HG02938 (cell line): ENCODE results near the gene SLC6A3.
"Not testable (repeated sequence)": the region's sequence is repeated elsewhere in the genome, so short reads cannot be mapped to it uniquely, and the experiment has no call there.

Source experiments
- ATAC-seq: cut with Tn5 transposase; IDR thresholded peaks from one replicate; pipeline ENCODE4 v1.9.1; 2021; ENCODE audit warnings: mild to moderate bottlenecking, moderate library complexity; ENCODE audit not compliant: unreplicated experiment

SLC6A3 gene

DNA sequence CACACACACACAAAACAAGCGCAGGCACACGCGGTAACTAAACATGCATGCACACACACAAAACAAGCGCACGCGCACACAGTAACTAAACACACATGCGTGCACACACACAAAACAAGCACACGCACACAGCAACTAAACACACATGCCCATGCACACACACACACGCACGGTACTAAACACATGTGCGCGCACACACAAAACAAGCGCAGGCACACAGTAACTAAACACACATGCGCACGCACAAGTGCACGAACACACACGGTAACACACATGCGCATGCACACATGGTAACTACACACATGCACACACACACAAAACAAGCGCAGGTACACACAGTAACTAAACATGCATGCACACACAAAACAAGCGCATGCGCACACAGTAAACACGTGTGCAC, 19.9 kb upstream of the SLC6A3 start:
- ATAC-seq = no peak

- ATAC-seq = no peak
Observed at GRCh38 chr5:1464511-1464910, 19.3 kb upstream of the SLC6A3 start.

DNA sequence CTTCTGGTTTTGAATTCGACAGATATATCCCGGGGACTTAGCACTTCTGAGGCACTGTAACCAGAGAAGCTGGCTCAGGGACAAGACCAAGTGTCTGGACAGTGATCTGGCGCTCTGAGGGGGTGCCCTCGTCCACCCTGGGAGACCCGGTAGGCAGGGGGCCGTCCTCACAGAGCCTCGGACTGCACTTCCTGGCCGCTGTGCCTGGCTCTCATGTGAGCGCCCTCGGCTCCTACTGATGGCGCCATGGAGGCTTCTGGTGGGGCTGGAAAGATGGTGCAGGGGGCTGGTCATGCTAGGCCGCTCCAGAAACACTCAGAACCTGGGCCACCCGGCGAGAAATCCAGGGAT, 18.8 kb upstream of the SLC6A3 start:
- ATAC-seq = no peak

DNA sequence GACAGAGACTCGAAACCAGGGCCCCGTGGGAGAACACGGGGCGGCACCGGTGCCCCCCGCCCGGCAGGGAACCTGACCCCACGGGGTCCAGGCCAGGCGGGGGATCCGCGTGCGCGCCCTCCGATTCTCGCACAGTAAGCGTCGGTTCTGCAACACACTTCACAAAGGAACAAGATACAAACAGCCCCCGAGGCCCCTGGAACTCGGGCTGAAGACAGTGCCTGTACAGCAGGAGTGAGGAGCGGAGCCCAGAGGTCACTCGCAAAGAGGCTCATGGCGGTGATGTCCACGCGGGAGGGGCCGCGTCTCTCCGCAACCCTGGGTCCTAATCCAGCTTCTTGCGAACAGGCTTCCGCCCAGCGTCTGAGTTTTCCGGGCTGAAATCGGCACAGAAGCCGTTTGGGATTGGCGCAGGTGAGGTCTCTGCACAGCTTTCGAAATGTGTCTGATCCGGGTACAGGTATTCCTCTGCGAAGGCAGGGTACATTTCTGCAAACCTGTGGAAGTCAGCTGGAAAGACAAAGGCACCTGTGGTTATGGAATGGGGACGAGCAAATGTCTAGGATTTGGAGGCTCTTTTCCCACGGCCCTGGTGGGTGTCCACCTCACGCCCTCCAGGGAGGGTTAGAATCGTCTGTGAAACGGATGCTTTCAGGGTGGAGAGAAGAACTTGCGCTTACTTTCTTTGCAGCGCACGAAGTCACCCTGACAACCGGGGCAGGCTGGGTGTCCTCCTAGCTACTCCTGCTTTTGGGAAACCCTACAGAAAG, 18.3 kb upstream of the SLC6A3 start:
- no peak for ATAC-seq

- no peak for ATAC-seq
Observed at GRCh38 chr5:1462358-1462757, 17.1 kb upstream of the SLC6A3 start.

DNA sequence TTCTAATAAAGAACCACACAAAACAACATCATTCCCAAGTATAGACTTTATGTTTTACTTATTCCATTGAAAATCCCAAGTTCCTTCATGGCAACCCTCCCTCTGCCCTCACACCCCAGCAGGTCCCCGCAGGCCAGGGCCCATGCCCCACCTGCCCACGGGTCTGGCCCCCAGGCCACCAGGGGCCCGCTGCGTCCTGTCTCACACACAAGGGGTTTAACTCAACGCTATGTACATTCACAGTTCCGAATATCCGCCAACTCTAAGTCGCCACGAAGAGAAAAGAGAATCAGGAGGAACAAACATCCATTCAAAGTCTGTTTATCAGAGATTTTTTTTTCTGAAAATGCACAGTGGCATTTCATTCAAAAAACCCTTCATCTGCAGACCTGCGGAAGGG, 16.2 kb upstream of the SLC6A3 start:
- ATAC-seq = no peak

GRCh38 chr5:1460054-1460682, 14.9 kb upstream of the SLC6A3 start:
- ATAC-seq = no peak

DNA sequence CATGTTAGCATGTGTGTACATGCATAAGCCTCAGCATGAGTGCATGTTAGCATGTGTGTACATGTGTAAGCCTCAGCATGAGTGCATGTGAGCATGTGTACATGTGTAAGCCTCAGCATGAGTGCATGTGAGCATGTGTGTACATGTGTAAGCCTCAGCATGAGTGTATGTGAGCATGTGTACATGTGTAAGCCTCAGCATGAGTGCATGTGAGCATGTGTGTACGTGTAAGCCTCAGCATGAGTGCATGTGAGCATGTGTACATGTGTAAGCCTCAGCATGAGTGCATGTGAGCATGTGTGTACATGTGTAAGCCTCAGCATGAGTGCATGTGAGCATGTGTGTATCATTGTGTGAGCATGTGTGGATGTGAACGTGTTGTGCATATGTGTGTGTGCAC, 14.2 kb upstream of the SLC6A3 start:
- ATAC-seq = not testable (repeated sequence)

DNA sequence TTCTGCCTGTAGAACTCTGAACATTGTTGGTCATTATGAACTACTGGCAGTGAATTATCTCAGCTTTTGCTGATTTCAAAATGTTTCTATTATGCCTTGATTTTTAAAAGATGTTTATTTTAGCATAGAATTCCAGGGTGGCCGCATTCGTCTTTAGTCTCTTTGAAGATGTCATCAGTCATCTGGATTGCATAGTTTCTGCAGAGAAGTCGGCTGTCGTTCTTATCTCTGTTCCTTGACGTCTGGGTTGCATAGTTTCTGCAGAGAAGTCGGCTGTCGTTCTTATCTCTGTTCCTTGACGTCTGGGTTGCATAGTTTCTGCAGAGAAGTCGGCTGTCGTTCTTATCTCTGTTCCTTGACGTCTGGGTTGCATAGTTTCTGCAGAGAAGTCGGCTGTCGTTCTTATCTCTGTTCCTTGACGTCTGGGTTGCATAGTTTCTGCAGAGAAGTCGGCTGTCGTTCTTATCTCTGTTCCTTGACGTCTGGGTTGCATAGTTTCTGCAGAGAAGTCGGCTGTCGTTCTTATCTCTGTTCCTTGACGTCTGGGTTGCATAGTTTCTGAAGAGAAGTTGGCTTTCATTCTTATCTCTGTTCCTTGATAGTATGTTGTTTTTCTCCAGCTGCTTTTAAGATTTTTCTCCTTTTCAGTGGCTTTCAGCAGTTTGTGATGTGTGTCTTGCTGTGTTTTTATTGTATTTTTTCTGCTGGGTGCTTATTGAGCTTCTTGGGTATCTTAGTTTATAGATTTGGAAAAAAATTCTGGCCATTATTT, 11.1 kb upstream of the SLC6A3 start:
- not testable (repeated sequence) for ATAC-seq

GRCh38 chr5:1453613-1454012, 8.4 kb upstream of the SLC6A3 start:
- ATAC-seq = no peak

GRCh38 chr5:1449081-1449630, 3.9 kb upstream of the SLC6A3 start:
- no peak for ATAC-seq

GRCh38 chr5:1448511-1449011, 3.3 kb upstream of the SLC6A3 start:
- ATAC-seq = no peak

DNA sequence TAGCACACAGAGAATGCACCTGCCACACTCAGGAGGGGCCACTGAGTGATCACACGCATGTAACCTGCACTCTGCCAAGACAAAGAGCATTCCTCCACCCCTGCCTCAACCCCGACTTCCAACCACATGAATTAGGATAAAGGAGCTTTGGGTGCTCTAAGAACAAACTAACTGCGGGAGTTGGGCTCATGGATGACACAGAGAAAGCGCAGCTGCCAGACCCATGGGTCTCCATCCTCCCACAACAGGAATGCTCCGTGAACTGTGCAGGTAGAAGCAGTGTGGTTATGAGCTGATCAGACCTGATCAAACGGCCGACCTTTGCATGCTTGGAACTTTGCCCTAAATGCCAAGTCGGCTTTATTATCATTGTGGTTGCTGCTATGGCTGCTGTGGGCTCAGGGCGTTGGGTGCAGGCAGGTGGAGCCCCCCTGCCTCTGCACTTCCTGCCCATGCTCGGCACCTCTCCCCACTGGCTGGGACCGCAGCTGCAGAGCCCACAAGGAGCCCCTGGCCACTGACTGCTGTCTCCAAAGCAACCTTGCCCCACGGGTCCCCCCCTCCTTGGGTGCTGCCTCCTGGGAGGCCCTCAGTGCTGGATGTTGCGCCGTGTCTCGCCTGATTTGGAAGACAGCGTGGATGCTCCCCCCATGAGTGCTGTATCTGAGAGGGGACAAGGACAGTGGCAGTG, 2.6 kb upstream of the SLC6A3 start:
- ATAC-seq = no peak

- no peak for ATAC-seq
Observed at GRCh38 chr5:1446602-1447343, 1.5 kb upstream of the SLC6A3 start.

DNA sequence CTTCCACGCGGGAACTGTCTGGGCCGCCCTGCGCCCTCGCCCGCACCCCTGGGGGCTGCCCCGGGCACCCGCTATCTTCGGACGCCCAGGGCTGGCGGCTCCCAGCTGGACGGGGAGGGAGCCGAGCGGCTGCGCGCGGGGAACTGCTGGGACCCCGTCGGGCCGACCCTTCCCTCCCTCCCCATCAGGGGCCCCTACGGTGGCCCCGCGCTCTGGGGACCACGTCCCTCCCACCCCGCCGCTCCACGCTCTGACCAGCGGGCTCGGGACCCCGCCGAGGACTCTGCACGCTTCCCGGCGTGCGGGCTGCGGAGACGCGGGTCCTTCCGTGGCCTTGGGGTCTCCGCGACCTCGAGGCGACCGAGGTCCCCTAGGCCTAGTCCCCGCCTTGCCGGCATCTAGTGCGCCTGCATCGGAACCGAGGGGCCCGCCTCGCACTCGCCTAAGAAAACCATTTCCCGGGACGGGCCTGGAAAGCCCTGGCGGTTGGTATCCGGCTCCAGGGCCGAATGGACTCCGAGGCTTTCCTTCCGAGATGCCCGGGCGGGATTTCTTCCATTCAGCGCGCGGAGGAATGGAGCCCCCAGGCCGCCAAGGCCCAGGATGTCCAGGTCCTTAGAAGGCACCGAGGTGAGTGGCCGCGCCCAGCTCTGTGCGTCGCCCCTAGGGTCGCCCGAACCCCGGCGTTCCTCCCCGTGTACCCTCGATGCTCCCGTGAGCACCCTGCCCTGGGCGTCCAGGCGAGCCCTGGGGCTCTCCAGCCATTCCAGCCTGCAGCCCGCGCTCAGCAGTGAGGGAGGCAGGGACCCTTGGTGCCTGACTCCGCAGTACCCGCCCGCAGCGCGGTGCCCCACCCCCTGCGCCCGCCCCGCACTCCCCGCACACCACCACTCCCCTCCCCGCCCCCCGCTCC, 705 bp upstream of the SLC6A3 start:
- no peak for ATAC-seq

DNA sequence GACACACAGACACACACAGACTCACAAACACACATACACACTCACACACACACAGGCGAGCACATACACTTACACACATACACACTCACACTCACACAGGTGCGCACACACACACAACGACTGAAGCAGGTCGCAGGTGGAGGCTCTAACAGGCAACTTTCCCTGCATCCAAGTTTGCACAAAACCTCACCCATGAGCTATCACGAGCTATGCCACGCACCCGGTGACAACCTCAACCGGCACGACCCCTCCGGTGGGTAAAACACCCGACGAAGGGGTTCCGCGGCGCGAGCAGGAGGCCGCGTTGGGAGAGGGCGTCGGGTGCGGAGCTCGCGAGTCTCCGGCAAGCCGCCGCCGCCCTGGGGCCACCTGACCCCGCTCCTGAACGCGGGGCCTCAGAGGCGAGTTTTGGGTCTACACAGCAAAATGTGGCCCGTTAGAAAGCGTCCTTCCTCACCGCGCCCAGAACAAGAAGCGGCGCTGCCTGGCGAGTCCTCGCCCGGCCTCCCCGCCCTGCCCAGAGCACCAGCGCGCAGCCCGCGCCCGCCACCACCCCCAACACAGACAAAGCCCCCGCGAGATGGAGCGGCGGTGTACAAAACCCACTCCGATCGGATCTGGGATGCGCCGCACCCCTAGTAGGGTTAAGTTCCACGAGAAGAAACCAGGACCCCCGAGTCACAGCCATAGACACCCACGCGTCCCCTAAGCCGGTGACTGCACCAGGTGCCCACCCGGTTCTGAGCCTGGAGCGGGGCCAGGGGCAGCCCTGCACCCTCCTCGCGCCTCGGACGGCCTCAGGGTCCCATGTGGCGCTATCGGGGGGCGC, 665 bp downstream of the SLC6A3 start:
- ATAC-seq = no peak

DNA sequence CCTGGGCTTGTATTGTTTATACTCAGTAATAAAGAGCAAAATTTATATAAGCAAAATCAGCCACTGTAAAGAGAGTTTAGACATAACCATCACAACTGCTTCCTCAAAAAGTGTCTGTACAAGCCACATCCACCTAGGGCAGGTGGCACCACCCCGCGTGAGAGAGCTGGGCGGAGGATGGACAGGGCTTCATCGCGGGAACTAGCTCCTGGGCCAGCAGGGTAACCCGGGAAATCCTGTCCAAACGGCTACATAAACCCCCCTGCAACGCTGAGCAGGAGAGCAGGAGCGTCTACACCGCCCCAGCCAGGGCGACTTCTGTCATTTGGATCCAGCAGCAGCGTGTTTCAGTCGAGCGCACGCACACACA, 1.3 kb downstream of the SLC6A3 start:
- no peak for ATAC-seq

- no peak for ATAC-seq
Observed at GRCh38 chr5:1443171-1443570, 2.1 kb downstream of the SLC6A3 start.
